Left colon (tissue), 2 donors: ENCODE data around the gene ZNF705A. TPM values are rescaled to one million over a fixed set of nuclear protein-coding genes. Genes with fewer than 3 reads are reported as not detected.
"Not testable (repeated sequence)": the region's sequence is repeated elsewhere in the genome, so short reads cannot be mapped to it uniquely, and the experiment has no call there.

ENCODE experiments used
- ATAC-seq: fragments of 200-7000 bp; cut with Tn5 transposase; one replicate; pipeline ENCODE4 v1.9.1; 2020; ENCODE audit warnings: mild to moderate bottlenecking, moderate library complexity
- DNase-seq, 2 donors: peaks; one replicate each; pipeline ENCODE4 v3.0.0-alpha.2; 2020
- intact Hi-C, 2 donors: fragments of 100-400 bp; cut with DNase I in 1 of 2; cut with micrococcal nuclease in 1 of 2; formaldehyde crosslinking; loops; one replicate each; pipeline versions ENCODE4 v1.11.2 to v1.14.0; 2022; cut with DNase I, micrococcal nuclease
- total RNA-seq, 2 donors: library from RNA; stranded (reverse); fragmentation: NEBNext Ultra II Directional; extraction: Animal tissue kit (Norgen Biotek cat#: 25700); gene quantifications; one replicate each; pipeline ENCODE4 v1.2.1, GENCODE V29; 2021
- donor health status: DM: no; HTN: no; CAD: no.
- donor health status: DM: yes; HTN: yes; CAD: no.

ZNF705A gene
- total RNA-seq, 2 donors from 2014 or later, result not detected

DNA sequence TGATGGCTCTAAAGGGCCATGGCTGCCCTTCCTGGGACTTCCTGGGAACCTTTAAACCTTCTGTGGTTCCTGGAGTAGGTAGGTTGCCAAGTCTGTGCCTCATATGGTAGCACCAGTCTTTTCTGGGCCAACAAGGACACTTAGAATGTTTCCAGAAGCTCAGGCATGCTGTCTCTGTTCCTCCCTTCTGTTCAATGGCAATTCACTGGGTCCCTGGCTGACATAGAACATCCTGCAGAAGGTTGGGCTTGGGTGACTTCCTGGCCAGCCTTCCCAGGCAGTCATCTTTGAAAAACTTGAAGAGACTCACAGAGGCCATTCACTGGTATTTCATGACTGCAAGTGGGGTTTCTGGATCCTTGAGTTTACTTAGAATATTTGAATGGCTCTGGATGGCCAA is 24.5 kb downstream of the ZNF705A start:
- intact Hi-C loops, ATAC-seq, DNase-seq: not testable (repeated sequence)

DNA sequence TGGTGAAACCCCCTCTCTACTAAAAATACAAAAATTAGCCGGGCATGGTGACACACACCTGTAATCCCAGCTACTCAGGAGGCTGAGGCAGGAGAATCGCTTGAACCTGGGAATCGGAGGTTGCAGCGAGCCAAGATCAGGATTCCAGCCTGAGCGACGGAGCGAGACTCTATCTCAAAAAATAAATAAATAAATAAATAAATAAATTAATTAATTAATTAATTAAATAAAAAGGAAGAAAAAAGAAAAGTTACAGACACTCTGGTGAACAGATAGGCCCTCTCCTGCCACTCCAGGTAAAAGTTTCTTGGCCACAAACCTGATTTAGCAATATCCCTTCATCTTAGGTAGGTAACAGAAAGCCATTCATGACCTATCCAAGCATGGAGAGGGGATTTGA is 26.1 kb downstream of the ZNF705A start:
- ATAC-seq, intact Hi-C loops: not testable (repeated sequence)

DNA sequence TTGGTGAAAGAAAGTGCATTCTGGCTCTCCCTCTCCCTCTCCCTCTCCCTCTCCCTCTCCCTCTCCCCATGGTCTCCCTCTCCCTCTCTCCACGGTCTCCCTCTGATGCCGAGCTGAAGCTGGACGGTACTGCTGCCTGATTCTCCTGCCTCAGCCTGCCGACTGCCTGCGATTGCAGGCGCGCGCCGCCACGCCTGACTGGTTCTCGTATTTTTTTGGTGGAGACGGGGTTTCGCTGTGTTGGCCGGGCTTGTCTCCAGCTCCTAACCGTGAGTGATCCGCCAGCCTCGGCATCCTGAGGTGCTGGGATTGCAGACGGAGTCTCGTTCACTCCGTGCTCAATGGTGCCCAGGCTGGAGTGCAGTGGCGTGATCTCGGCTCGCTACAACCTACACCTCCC is 26.5 kb downstream of the ZNF705A start:
- ATAC-seq, DNase-seq, intact Hi-C loops: not testable (repeated sequence)

More for the DNA sequence above, 26.1 kb downstream of the ZNF705A start:
- DNase-seq, result not testable (repeated sequence)

DNA sequence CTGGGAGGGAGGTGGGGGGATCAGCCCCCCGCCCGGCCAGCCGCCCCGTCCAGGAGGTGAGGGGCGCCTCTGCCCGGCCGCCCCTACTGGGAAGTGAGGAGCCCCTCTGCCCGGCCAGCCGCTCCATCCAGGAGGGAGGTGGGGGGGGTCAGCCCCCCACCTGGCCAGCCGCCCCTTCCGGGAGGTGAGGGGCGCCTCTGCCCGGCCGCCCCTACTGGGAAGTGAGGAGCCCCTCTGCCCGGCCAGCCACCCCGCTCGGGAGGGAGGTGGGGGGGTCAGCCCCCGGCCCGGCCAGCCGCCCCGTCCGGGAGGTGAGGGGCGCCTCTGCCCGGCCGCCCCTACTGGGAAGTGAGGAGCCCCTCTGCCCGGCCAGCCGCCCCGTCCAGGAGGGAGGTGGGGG is 27.4 kb downstream of the ZNF705A start:
- DNase-seq, intact Hi-C loops, ATAC-seq: not testable (repeated sequence)

DNA sequence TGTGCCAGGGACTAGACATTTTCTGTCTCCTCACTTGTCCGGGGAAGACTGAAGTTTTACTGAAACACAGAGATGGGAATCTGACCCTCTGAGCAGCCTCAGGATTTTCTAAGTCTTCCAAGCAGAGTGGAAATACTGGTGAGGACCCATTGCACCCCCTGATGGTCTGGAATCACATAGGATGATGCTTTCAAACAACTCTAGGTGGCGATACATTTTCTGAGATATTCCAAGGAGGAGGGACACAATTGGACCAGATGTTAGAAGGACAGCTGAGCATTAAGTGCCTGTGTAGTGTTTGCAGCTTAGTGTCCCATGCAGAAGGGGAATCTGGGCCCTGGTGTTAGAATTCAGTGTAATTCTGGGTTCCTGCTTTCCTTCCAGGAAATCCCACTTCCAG is 31.3 kb downstream of the ZNF705A start:
- DNase-seq, ATAC-seq, intact Hi-C loops: not testable (repeated sequence)

DNA sequence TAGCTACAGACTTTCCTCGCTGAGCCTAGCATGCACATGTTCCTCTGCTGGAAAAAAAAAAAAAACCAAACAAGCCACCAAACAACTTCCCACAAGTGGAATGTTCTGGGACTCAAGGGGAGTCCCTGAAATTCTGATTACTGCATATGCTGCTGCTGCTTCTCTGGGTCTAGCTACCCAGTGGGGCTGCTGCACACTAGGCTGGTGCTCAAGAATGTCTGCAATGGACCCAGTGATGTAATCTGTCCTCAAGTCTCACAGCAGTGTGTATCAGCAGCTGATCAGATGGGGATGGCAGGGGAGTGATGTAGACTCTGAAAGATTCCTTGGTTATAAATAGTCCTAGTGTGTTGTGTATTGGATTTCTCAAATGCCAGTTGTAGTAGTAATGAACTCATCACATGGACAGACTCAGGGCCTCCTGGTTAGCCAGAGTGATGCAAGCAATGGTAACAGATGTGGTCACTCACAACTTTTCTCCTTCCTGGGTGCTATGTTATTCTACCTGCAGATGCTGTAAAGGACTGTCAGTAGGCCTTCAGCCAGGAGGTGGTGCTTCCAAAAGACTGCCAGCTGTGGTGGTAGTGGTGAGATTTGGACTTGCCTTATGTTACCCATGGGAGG is 41.0 kb downstream of the ZNF705A start:
- ATAC-seq, intact Hi-C loops, DNase-seq: not testable (repeated sequence)

DNA sequence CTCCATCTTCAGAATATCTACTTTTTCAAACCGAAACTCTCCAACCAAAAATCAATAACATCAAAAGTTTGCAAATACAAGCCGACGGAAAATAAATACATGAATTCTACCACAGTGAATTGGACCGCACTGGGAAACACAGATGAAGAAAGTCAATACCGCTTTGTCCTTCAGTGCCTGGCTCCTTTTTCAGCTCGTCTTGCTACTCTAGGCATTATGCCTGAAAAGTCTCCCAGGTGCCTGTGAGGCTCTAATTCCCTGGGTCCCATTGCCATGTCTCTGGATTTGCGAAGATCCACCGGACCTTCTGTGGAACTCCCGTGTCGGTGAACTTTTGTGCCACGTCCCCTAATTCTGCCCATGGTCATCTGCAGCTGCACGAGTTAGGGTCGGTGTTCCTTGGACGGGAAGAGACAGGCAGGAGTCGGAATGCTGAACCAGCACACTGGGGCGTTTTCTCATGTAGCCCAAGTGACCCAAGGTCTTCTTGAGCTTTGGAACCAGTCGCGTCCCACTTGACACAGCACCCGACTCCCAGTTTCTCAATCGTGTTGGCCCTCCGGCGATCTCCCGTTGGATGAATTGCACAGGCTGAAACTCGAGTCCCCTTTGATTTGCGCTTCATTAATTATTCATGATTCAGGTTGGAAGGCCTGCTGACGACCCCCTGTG is 62.0 kb downstream of the ZNF705A start:
- DNase-seq, ATAC-seq, intact Hi-C loops: not testable (repeated sequence)

DNA sequence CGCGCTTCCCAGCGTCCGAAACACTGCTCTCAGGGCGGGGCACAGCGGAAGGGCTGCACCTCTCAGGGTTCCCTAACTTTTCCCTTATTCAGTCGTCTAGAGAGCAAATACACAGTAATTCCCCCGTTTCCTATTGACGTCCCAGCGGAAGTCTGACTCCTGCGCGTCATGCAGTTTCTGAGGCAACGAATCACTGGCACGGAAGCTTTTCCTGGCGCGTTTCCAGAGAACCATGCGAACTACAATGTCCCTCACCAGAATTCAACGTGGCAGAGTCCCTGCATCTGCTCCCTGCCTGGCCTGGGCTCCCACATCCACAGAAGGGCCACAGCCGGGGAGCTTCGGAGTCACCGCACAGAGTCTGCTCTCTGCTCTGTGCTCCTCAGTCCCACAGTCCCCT is 64.6 kb downstream of the ZNF705A start:
- intact Hi-C loops, DNase-seq, ATAC-seq: not testable (repeated sequence)

DNA sequence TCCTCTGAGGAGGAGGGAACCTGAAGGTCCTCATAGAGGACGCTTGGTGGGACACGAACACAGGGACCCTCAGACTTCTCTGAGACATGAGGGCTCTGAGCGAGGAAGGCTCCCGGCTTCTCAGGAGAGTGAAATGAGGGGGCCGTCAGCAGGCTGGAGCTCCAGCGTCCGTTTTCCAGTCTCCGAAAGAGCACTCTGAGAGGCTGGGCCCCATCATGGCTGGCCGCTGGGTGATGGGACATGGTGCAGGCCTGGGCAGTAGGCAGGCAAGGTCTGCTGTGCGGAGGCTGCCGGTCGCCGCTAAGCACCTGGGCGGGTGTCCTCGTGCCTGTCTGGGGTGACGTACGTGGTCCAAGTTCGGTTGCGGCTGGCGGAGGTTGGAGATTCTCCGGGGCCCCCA is 65.0 kb downstream of the ZNF705A start:
- DNase-seq, intact Hi-C loops, ATAC-seq: not testable (repeated sequence)

DNA sequence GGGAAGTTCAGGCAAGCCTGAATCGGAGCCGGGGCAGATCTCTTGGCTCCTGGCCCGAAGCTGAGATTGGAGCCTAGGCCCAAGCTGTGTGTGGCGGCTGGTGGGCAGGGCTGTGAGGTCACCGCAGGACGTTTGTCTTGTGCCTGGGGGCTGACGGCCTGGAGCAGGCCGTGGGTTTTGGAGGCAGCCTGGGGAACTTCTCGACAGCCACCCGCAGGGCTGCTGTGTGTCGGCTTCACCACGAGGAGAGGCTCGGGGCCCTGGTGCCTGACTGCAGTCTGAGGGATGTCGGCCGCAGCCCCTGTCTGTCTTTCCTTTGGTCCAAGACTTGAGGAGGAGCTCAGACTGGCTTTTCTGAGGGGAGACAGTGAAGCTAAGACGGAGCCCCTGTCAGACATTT is 65.5 kb downstream of the ZNF705A start:
- ATAC-seq, intact Hi-C loops, DNase-seq: not testable (repeated sequence)

DNA sequence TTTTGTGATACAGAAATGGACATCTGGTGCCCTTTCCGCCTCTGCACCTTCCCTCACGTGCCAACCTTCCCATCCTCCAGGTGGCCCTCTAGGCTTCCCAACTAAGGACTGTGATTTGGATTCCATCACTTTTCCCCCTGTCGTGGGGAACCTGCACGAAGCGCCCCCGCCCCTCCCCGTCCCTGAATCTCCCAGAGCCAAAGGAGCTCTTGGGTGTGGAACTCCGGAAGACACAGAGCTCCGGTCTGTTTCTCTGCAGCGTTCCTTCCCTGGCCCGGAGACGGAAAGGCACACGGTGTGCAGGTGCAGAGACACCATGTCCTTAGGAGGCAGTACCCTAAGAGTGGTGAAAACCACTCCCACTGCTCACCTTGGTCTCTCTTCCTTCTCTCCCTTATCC is 66.8 kb downstream of the ZNF705A start:
- ATAC-seq, DNase-seq, intact Hi-C loops: not testable (repeated sequence)

DNA sequence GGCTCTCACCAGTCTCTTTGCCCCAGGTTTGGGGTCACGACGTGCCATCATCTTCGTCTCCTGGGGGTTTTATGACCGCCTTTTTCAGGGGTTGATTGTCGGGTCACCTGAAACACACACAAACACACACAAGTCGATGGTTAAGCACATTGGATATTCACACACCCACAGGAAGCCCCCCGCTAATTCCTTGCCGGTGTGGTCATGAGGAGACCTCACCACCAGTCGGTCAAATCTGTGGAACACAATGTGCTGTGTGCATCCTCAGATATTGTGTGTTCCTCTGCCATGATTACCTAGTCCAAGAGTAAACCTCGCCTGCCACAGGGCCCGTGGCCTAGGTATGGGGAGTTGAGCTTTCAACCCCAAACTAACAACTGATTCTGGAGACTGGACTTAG is 68.0 kb downstream of the ZNF705A start:
- DNase-seq, ATAC-seq, intact Hi-C loops: not testable (repeated sequence)

DNA sequence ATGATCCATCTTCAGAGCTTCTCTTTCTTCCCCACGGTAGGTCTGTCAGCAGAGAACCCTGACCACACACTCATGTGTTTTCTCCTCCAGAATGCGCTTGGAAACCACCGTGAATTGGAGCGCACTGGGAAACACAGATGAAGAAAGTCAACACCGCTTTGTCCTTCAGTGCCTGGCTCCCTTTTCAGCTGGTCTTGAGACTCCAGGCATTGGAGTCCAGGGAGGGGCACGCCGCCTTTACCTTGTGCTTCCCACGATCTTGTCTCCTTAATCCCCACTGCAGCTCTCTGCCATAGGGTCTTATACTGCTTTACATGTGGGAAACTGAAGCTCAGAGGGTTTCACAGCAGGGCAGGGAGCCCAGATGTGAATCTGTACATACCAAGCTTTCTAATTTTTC is 69.5 kb downstream of the ZNF705A start:
- ATAC-seq (no peak), DNase-seq (no peak)
- intact Hi-C loops, result no loop called here

DNA sequence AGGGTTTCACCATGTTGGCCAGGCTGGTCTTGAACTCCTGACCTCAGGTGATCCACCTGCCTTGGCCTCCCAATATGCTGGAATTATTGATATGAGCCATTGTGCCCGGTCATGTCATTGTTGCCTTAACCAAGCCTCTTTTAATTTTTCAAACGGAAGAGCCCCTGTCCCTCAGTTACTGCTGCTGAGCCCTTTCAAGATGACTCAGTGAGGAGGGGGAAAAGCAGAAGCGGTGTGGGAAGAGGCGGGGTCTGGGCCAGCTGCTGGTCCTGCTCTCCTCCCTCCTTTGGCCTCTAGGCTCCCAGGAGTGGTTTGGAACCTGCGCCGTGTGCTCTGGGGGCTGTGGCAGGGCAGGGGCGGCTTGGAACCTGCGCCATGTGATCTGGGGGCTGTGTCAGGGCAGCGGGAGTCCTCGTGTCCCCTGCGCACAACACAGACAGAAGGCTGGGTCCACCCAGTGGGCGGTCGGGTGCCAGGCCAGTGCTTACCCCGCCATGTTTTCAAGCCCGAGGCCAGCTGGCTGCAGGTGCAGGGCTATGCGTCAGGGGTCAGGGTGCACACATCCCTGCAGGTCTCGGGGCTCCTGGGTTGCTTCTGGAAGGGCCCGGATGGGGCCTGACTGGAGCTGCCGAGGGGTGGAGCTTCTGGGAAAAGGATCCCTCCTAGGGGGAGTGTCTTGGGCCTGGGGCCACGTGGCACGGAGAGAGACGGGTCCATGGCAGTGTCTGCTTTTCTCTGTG is 70.3 kb downstream of the ZNF705A start, which contains the start of gene FAM90A1:
FAM90A1 (minus strand) TSS at position 627 of the 740 bp plus-strand sequence. CDS start 2,786 bp downstream, outside the sequence.
- ATAC-seq, intact Hi-C loops: not testable (repeated sequence)
- DNase-seq, result peak; percentile 25 to 77

DNA sequence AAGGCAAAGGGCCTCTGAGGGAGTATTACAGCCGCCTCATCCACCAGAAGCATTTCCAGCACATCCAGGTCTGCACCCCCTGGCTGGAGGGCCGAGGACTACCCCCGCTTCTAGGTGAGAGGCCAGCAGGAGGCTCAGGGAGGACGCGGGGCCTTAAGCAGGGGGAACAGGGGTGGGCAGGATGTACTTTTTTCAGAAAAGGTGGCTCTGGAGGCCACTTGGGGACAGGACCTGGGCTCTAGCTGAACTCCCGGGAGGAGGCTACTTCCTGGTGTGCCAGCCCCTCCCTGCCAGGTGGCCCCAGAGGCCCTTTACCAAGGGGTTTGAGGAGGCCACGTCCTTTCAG is 70.9 kb downstream of the ZNF705A start:
- ATAC-seq, DNase-seq, intact Hi-C loops: not testable (repeated sequence)

DNA sequence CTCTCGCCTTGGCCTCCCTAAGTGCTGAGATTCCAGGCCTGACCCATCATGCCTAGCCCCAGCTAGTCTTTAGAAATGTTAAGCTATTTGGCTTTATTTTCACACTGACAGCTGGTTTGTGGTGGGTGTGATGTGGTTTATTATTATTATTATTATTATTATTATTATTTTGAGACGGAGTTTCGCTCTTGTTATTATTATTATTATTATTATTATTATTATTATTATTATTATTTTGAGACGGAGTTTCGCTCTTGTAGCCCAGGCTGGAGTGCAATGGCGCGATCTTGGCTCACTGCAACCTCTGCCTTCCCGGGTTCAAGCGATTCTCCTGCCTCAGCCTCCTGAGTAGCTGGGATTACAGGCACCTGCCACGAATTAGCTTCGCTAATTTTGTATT is 71.8 kb downstream of the ZNF705A start:
- DNase-seq, ATAC-seq, intact Hi-C loops: not testable (repeated sequence)

DNA sequence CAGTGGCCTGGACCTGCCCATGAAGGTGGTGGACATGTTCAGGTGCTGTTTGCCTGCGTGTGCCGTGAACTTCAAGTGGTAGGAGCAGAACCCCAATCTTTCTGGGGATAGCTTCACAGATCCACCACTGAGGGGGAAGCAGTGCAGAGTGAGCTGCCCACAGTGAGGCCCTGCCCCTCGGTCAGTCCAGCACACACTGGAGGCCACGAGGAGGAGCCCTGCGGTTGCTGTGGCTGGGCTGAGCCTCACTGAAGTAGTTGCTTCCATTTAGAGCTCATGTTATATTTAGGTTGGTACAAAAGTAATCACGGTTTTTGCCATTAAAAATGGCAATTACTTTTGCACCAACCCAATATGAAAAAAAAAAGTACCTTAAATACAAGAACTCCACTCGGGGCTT is 72.7 kb downstream of the ZNF705A start:
- intact Hi-C loops, result not testable (repeated sequence)

More for the DNA sequence above, 72.7 kb downstream of the ZNF705A start:
- DNase-seq, ATAC-seq: not testable (repeated sequence)
